Activated CD8-positive, alpha-beta T cell treated with anti-CD3 and anti-CD28 coated beads, Interleukin-2, amount 10 ng/mL, durations not matched to agents 7 days and 5 days (primary cell): ENCODE data around the gene IL21. TPM values are rescaled to one million over a fixed set of nuclear protein-coding genes. Genes with fewer than 3 reads are reported as not detected.

Experiments used
- ATAC-seq: fragments of 150-1000 bp; cut with Tn5 transposase; one replicate; pipeline ENCODE4 v1.10.0; 2021; ENCODE audit warnings: moderate library complexity
- CTCF ChIA-PET: fragments of 350-600 bp; sonication (Branson Sonifier 250); formaldehyde crosslinking; loops from one replicate; lab custom pipeline; 2021; ENCODE audit warnings: antibody characterized with exemption; lab: Charles Lee
- POLR2A ChIA-PET: fragments of 350-600 bp; sonication (Branson Sonifier 250); formaldehyde crosslinking; loops from one replicate; lab custom pipeline; 2021; ENCODE audit warnings: antibody characterized with exemption; lab: Charles Lee
- DNase-seq: peaks from one replicate; pipeline ENCODE4 v3.0.0-alpha.2; 2020
- H3K27ac Mint-ChIP-seq: one replicate; pipeline ENCODE4 v1.8.0; 2021; ENCODE audit warnings: mild to moderate bottlenecking, mixed read lengths
- H3K27me3 Mint-ChIP-seq: one replicate; pipeline ENCODE4 v1.8.0; 2021; ENCODE audit warnings: low read depth, mixed read lengths
- H3K36me3 Mint-ChIP-seq: one replicate; pipeline ENCODE4 v1.8.0; 2021; ENCODE audit warnings: low read depth, mixed read lengths
- H3K4me1 Mint-ChIP-seq: one replicate; pipeline ENCODE4 v1.8.0; 2021; ENCODE audit warnings: low read depth, mixed read lengths
- H3K4me3 Mint-ChIP-seq: one replicate; pipeline ENCODE4 v1.8.0; 2021; ENCODE audit warnings: mild to moderate bottlenecking, mixed read lengths
- H3K9me3 Mint-ChIP-seq: one replicate; pipeline ENCODE4 v1.8.0; 2022; ENCODE audit warnings: mixed read lengths; ENCODE audit not compliant: insufficient read depth
- total RNA-seq, 2 experiments: library from RNA; stranded (reverse); gene quantifications; one replicate each; pipeline ENCODE4 v1.2.3, GENCODE V29; 2021

The IL21 gene
- total RNA-seq, 2 experiments from 2014 or later = not detected

DNA sequence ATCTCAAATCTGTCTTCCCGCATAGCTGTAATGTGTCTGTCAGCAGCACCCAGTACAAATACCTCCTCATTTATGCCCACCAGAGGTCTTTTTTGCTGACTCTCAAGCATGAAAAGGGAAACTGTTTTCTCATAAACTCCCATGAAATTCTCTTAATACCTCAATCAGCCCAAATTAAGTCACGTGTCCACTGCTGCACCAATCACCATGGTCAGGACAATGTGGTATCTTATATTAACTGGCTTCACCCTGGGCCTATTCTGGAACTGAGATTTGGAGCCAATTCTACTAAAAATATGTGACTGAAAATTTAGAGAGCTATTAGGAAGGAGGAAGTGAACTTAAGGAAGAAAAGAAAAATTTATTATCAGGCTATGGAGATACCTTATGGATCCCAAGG is 58.4 kb downstream of the IL21 start:
- Mint-ChIP-seq H3K27me3 (peaks cover 7% of the 10 kb centered on the region), H3K9me3 (peaks cover 4% of the 10 kb centered on the region), H3K4me3 (no peak overlapping the region), H3K27ac (no peak overlapping the region), H3K36me3 (no peaks in the 10 kb centered on the region), H3K4me1 (no peaks in the 10 kb centered on the region)
- ChIA-PET POLR2A (no interaction called here), CTCF (no interaction called here)
- ATAC-seq (no peak), DNase-seq (no peak)

Other genes starting within 250 kb of the IL21 start
- not detected for gene ADAD1, start 242.1 kb downstream of the IL21 start, total RNA-seq
- under 1 TPM in 1 of 2 experiments, not detected in 1; 0.60 TPM for gene IL2, start 164.3 kb downstream of the IL21 start, total RNA-seq
- 1 to 10 TPM; 1.3 to 1.4 TPM for gene BBS12, start 111.6 kb upstream of the IL21 start, total RNA-seq
- gene FGF2, start 205.8 kb upstream of the IL21 start, total RNA-seq = under 1 TPM in 1 of 2 experiments, not detected in 1; 0.13 TPM